ENCODE results near the gene PRTFDC1. TPM values are rescaled to one million over a fixed set of nuclear protein-coding genes. Genes with fewer than 3 reads are reported as not detected.
"Not testable (repeated sequence)": the region's sequence is repeated elsewhere in the genome, so short reads cannot be mapped to it uniquely, and the experiment has no call there.

PRTFDC1 gene
- 19.1 and 20.8 TPM in 2 replicates for total RNA-seq (2014; rRNA removed; shearing (Covaris generic))
- polyA plus RNA-seq (2014; cell fraction: nucleus; rRNA removed), result 15.4 and 16.9 TPM in 2 replicates

GRCh38 chr10:24952143-24952706 lies at the start of gene PRTFDC1:
TSS of gene PRTFDC1 (minus strand) at chr10:24952606. CDS start at chr10:24952575, 31 bp downstream.
- no peak for DNase-seq (ENCODE audit: extremely low read depth, low read depth)

- no peak for DNase-seq (ENCODE audit: extremely low read depth, low read depth)
Measured at GRCh38 chr10:24998044-24998443, 45.6 kb upstream of the PRTFDC1 start.

GRCh38 chr10:24995072-24995471 lies 42.7 kb upstream of the PRTFDC1 start:
- DNase-seq (ENCODE audit: extremely low read depth, low read depth), result no peak

- DNase-seq (ENCODE audit: extremely low read depth, low read depth), result no peak
Measured at GRCh38 chr10:24993237-24993958, 41.0 kb upstream of the PRTFDC1 start.

GRCh38 chr10:24992512-24993133 lies 40.2 kb upstream of the PRTFDC1 start:
- DNase-seq (ENCODE audit: extremely low read depth, low read depth), result no peak

GRCh38 chr10:24991298-24991697 lies 38.9 kb upstream of the PRTFDC1 start:
- no peak for DNase-seq (ENCODE audit: extremely low read depth, low read depth)

- DNase-seq (ENCODE audit: extremely low read depth, low read depth), result no peak
Measured at GRCh38 chr10:24989867-24990266, 37.5 kb upstream of the PRTFDC1 start.

GRCh38 chr10:24988831-24989640 lies 36.6 kb upstream of the PRTFDC1 start:
- DNase-seq (ENCODE audit: extremely low read depth, low read depth), result no peak

- no peak for DNase-seq (ENCODE audit: extremely low read depth, low read depth)
Measured at GRCh38 chr10:24984906-24985305, 32.5 kb upstream of the PRTFDC1 start.

GRCh38 chr10:24983946-24984345 lies 31.5 kb upstream of the PRTFDC1 start:
- no peak for DNase-seq (ENCODE audit: extremely low read depth, low read depth)

- no peak for DNase-seq (ENCODE audit: extremely low read depth, low read depth)
Measured at GRCh38 chr10:24983130-24983529, 30.7 kb upstream of the PRTFDC1 start.

GRCh38 chr10:24982319-24983112 lies 30.1 kb upstream of the PRTFDC1 start:
- DNase-seq (ENCODE audit: extremely low read depth, low read depth), result no peak

- no peak for DNase-seq (ENCODE audit: extremely low read depth, low read depth)
Measured at GRCh38 chr10:24981161-24981710, 28.8 kb upstream of the PRTFDC1 start.

GRCh38 chr10:24979685-24980084 lies 27.3 kb upstream of the PRTFDC1 start:
- no peak for DNase-seq (ENCODE audit: extremely low read depth, low read depth)

GRCh38 chr10:24974976-24975375 lies 22.6 kb upstream of the PRTFDC1 start:
- no peak for DNase-seq (ENCODE audit: extremely low read depth, low read depth)

- DNase-seq (ENCODE audit: extremely low read depth, low read depth), result no peak
Measured at GRCh38 chr10:24973163-24973562, 20.8 kb upstream of the PRTFDC1 start.

- DNase-seq (ENCODE audit: extremely low read depth, low read depth), result no peak
Measured at GRCh38 chr10:24971374-24971773, 19.0 kb upstream of the PRTFDC1 start.

GRCh38 chr10:24969841-24970281 lies 17.5 kb upstream of the PRTFDC1 start:
- no peak for DNase-seq (ENCODE audit: extremely low read depth, low read depth)

- DNase-seq (ENCODE audit: extremely low read depth, low read depth), result not testable (repeated sequence)
Measured at GRCh38 chr10:24968951-24969350, 16.5 kb upstream of the PRTFDC1 start.

- no peak for DNase-seq (ENCODE audit: extremely low read depth, low read depth)
Measured at GRCh38 chr10:24968349-24968748, 15.9 kb upstream of the PRTFDC1 start.

Measured in NCI-H460 (cell line).